Mononuclear cell (primary cell): Measurements from ENCODE around the gene SYNDIG1. TPM values are rescaled to one million over a fixed set of nuclear protein-coding genes. Genes with fewer than 3 reads are reported as not detected.

Experiments used
- H3K27me3 ChIP-seq: 2 replicates; pipeline ENCODE4 v1.6.0; 2011; ENCODE audit warnings: low read length, control low read depth; ENCODE audit not compliant: insufficient read depth
- H3K4me1 ChIP-seq: 2 replicates; pipeline ENCODE4 v1.5.1; 2011; ENCODE audit warnings: mild to moderate bottlenecking, low read length, control low read depth; ENCODE audit not compliant: insufficient read depth
- H3K4me3 ChIP-seq: 2 replicates; pipeline ENCODE4 v1.5.1; 2011; ENCODE audit warnings: mild to moderate bottlenecking, low read length, moderate library complexity
- H3K9me3 ChIP-seq: 2 replicates; pipeline ENCODE4 v1.5.1; 2011; ENCODE audit warnings: low read depth, mild to moderate bottlenecking, control low read depth, low read length
- total RNA-seq: library from RNA; depleted of rRNA; stranded (reverse); fragments of >200 nt; gene quantifications from one replicate; pipeline ENCODE4 v1.2.3, GENCODE V29; 2012

SYNDIG1 gene
- total RNA-seq, 1 donor: not detected

DNA sequence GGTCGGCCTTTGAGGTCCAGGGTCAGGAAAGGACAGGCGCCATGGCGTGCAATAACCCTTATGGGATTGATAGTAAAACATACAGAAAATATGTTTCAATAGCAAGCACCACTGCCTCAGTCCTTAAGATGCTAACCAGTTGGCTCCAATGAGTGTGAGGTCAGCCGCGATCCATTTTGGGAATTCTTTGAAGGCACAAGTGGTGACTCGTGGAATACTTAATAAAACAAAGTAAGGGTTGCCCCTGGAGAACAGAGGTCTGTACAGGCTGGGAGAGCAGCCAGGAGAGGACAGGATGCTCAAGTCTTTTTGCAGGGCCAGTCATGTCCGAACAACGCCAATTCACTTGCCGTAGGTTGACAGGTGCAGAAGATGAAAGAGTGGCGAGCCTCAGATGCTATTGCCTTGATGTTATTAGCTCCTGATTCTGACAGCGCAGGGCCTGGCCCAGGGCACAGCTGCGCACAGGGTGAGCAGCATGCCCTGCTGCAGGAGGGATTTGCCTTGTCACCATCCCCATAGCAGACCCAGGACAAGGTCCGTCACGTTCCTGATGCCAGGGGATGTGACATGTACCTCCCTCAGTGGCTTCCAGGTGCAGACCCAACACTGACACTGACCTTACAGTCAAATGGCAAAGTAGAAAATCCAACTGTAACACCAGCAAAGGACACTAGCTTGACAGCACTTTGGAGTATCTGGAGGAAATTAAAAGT is 21.8 kb downstream of the SYNDIG1 start:
- Histone ChIP-seq H3K27me3 (no peaks in the 10 kb centered on the region), H3K4me1 (no peaks in the 10 kb centered on the region), H3K9me3 (no peaks in the 10 kb centered on the region), H3K4me3 (no peak overlapping the region)

DNA sequence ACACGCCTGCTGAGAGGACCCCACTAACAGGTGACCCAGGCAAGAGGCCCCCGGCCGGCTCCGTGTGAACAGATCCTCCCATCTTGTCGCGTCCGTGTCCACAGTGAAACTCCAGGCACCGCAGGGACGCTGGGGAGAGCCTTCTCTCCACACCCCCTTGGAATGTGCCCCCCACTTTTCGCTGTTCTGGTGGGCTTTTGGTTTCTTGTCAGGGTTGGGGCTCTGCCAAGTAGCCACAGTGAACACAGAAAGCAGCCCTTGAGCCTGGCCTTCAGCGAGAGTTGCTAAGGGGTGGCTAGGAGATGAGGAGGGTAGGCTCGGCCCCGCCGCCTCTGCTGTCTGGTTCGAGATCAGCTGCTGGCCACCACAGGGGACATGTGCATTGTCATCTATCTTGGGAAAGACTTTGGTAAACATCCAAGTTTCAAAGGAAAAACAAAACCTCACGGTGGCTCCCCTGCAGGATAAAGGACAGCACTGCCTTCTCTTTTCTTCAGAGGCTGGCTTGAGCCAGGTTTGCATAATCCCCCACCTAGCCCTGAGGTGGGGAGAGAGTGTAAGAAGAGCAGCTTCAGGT is 22.7 kb downstream of the SYNDIG1 start:
- Histone ChIP-seq H3K9me3 (no peaks in the 10 kb centered on the region), H3K4me3 (no peak overlapping the region), H3K27me3 (no peaks in the 10 kb centered on the region), H3K4me1 (no peaks in the 10 kb centered on the region)

DNA sequence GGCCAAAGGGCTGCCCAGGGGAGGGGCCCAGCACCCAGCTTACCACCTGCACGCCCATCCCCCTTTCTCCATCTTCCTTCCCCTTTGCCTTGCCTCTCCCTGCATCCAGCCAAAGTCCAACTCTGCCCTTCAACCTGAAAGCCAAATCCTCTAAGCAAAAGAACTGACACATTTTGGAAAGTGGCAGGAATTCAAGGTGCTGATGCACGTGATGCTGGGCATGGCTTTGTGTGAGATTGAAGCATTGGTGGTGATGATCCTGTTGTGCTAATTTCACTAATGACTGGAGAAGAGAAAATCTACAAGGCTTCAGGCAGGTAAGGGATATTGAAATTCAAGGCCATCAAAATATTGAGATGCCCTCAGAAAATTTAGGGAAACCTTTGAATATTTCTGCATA is 23.3 kb downstream of the SYNDIG1 start:
- Histone ChIP-seq H3K4me1 (no peaks in the 10 kb centered on the region), H3K4me3 (no peak overlapping the region), H3K9me3 (no peaks in the 10 kb centered on the region), H3K27me3 (no peaks in the 10 kb centered on the region)

DNA sequence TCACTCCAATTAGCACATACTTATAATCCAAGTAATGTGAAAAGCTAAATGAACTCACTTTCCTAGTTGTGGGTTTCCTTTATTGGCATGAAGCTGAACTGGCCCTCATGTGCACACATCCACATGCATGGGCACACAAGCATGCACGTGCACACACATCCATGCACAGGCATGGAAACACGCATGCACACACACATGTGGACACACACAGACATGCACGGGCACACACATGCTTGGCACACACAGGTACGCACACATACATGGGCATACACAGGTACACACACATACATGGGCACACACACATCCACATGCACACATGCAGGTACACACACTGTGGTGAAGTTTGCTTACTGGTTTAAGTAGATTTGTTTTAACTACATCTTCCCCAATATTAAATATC is 23.8 kb downstream of the SYNDIG1 start:
- Histone ChIP-seq H3K27me3 (no peaks in the 10 kb centered on the region), H3K4me1 (no peaks in the 10 kb centered on the region), H3K4me3 (no peak overlapping the region), H3K9me3 (no peaks in the 10 kb centered on the region)

DNA sequence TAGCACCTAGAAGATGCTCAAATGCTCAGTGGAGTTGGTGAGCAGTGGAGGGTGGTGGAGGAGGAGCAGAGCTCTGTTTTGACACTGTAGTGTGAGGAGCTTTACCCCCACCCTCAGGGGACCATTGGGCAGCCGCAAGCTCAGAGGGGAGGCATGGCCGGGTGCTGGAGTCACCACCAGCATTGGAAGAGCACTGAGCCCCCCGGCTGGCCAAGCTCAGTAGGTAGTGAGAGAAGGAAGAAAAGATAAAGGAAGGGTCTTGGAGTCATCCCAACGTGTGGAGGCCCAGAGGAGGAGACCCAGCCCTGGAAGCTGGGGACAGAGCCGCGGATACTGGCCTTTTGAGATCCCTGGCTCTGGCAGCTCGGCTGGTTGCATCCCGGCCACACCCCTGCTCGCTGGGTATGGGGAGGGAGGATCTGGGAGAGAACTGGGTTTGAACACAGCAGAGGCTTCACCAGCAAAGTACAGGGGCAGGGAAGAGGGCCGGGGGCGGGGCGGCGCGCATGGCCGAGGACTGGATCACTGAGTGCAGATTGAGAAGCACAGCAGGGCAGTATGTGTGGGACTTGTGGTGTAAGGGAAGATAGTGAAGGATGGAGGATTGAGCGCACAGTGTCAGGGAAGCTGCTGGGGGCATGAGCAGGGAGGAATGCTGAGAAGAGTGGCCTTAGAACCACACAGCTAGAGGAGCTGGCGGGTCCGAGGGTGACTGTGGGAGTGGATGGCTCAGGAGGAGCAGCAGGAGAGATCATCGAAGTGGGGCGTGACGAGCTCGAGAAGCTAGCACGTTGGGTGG is 24.4 kb downstream of the SYNDIG1 start:
- Histone ChIP-seq H3K4me1 (no peaks in the 10 kb centered on the region), H3K27me3 (no peaks in the 10 kb centered on the region)

DNA sequence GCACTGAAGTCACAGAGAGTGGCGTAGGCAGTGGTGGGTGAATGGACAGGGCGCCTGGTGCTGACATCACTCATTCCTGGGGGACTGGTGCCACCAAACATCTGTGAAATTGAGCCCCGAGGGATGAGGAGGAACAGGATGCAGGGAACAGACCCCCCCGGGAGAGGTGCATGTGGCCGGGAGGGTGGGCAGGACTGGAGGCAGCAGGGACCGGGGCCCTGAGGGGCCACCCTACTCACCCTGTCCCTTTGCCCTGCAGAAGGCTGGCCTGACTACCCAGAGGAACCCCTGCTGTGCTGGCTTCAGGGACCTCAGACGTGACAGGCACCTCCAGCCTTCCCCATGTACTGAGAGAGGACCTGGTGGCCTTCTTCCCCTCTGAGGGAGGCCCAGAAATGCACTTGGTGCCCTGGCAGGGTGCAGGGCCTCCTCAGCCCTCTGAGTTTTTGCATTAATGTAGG is 25.1 kb downstream of the SYNDIG1 start:
- H3K27me3 ChIP-seq: no peaks in the 10 kb centered on the region
- no peaks in the 10 kb centered on the region for H3K9me3 ChIP-seq
- no peaks in the 10 kb centered on the region for H3K4me1 ChIP-seq

More for the DNA sequence above, 24.4 kb downstream of the SYNDIG1 start:
- no peaks in the 10 kb centered on the region for H3K9me3 ChIP-seq
- H3K4me3 ChIP-seq: no peak overlapping the region

GRCh38 chr20:24495266-24495665 is 25.8 kb downstream of the SYNDIG1 start:
- no peaks in the 10 kb centered on the region for H3K27me3 ChIP-seq
- H3K4me3 ChIP-seq: no peak overlapping the region
- H3K4me1 ChIP-seq: no peaks in the 10 kb centered on the region
- H3K9me3 ChIP-seq: no peaks in the 10 kb centered on the region

More for the DNA sequence above, 25.1 kb downstream of the SYNDIG1 start:
- H3K4me3 ChIP-seq: no peak overlapping the region

- H3K27me3 ChIP-seq: no peaks in the 10 kb centered on the region
- H3K4me3 ChIP-seq: no peak overlapping the region
- no peaks in the 10 kb centered on the region for H3K9me3 ChIP-seq
- no peaks in the 10 kb centered on the region for H3K4me1 ChIP-seq
Measured at GRCh38 chr20:24497851-24498250, 28.4 kb downstream of the SYNDIG1 start.

- Histone ChIP-seq H3K4me3 (no peak overlapping the region), H3K9me3 (no peaks in the 10 kb centered on the region)
Measured at GRCh38 chr20:24498641-24499040, 29.2 kb downstream of the SYNDIG1 start.

DNA sequence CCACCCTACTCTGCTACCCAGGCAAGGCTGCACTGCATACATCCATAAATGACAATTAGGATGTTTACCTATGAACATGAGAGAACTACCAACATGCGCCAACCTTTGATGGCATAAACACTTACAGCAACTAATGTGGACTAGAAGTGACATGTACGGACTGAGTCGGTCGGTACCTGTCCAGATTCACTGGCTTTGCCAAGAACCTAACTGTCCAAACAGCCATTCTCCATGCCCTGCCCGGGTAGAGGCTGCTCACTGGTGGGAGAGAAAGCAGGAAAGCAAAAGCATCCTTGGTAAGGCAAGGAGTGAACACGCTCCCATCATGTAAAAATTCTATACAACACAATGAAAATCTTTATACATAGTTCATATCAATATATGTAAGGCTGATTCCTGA is 30.0 kb downstream of the SYNDIG1 start:
- H3K4me3 ChIP-seq: no peak overlapping the region
- H3K9me3 ChIP-seq: no peaks in the 10 kb centered on the region
- no peaks in the 10 kb centered on the region for H3K4me1 ChIP-seq
- H3K27me3 ChIP-seq: no peaks in the 10 kb centered on the region

More at GRCh38 chr20:24498641-24499040, 29.2 kb downstream of the SYNDIG1 start:
- no peaks in the 10 kb centered on the region for H3K4me1 ChIP-seq
- no peaks in the 10 kb centered on the region for H3K27me3 ChIP-seq

GRCh38 chr20:24501764-24502556 is 32.5 kb downstream of the SYNDIG1 start:
- Histone ChIP-seq H3K9me3 (no peaks in the 10 kb centered on the region), H3K27me3 (no peaks in the 10 kb centered on the region), H3K4me3 (no peak overlapping the region), H3K4me1 (no peaks in the 10 kb centered on the region)

DNA sequence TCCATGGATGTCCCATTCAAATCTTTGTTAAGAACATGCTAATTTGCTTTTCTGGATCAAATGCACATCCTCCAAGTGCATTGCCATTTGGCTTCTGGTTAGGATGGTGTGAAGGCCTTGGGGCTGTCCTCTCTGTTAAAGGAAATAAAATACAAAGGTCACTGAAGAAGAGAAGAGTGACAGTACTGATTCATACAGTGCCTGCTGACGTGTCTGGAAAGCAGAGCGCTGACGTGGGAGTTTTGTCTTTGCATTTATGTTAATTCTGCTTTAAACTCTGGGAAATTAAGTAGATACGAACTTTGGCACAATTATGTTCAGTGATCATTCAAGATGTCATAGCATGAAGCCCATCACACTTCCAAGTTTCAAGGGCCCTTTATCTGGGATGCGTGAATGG is 33.2 kb downstream of the SYNDIG1 start:
- Histone ChIP-seq H3K4me1 (no peaks in the 10 kb centered on the region), H3K9me3 (no peaks in the 10 kb centered on the region), H3K27me3 (no peaks in the 10 kb centered on the region), H3K4me3 (no peak overlapping the region)

GRCh38 chr20:24503352-24503931 is 34.0 kb downstream of the SYNDIG1 start:
- no peaks in the 10 kb centered on the region for H3K27me3 ChIP-seq
- no peaks in the 10 kb centered on the region for H3K4me1 ChIP-seq
- H3K4me3 ChIP-seq: no peak overlapping the region
- H3K9me3 ChIP-seq: no peaks in the 10 kb centered on the region
